PFSK-1 (cell line): ENCODE data around the gene REC8. TPM values are rescaled to one million over a fixed set of nuclear protein-coding genes. Genes with fewer than 3 reads are reported as not detected.

Source experiments
- FOXP2 ChIP-seq: optimal IDR thresholded peaks from 2 replicates; pipeline ENCODE3; 2011; ENCODE audit warnings: borderline replicate concordance, control low read depth, inconsistent platforms; ENCODE audit not compliant: insufficient read depth; ENCODE audit errors: extremely low read length, extremely low read depth
- POLR2AphosphoS5 ChIP-seq: IDR thresholded peaks from 2 replicates; pipeline ENCODE4 v1.6.1; 2012; ENCODE audit warnings: low read depth, mild to moderate bottlenecking, control low read depth, low read length, moderate library complexity
- SIN3A ChIP-seq: IDR thresholded peaks from 2 replicates; pipeline ENCODE4 v1.6.1; 2012; ENCODE audit warnings: mild to moderate bottlenecking, low read length, moderate library complexity, borderline replicate concordance; ENCODE audit not compliant: insufficient read depth
- TAF1 ChIP-seq: IDR thresholded peaks from 2 replicates; pipeline ENCODE4 v1.6.1; 2012; ENCODE audit warnings: low read length, control low read depth, borderline replicate concordance; ENCODE audit not compliant: insufficient read depth
- polyA plus RNA-seq: library from polyadenylated mRNA; unstranded; fragments of >200 nt; gene quantifications from one replicate; pipeline ENCODE4 v1.2.1, GENCODE V29; 2012; ENCODE audit warnings: low read depth, missing spikeins; ENCODE audit not compliant: insufficient read length
- TF ChIP-seq, protein P1 (sequence below), 2 experiments: IDR thresholded peaks; 2 replicates each; pipeline versions ENCODE4 v1.6.1 to v1.8.0; 2011 to 2012; ENCODE audit warnings: low read depth in 2 of 2, low read length in 2 of 2, control low read depth in 1 of 2, inconsistent platforms in 1 of 2, mild to moderate bottlenecking in 1 of 2, moderate library complexity in 1 of 2; ENCODE audit not compliant: insufficient read depth in 1 of 2

REC8 gene, protein sequence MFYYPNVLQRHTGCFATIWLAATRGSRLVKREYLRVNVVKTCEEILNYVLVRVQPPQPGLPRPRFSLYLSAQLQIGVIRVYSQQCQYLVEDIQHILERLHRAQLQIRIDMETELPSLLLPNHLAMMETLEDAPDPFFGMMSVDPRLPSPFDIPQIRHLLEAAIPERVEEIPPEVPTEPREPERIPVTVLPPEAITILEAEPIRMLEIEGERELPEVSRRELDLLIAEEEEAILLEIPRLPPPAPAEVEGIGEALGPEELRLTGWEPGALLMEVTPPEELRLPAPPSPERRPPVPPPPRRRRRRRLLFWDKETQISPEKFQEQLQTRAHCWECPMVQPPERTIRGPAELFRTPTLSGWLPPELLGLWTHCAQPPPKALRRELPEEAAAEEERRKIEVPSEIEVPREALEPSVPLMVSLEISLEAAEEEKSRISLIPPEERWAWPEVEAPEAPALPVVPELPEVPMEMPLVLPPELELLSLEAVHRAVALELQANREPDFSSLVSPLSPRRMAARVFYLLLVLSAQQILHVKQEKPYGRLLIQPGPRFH
- polyA plus RNA-seq, result 7.6 TPM

DNA sequence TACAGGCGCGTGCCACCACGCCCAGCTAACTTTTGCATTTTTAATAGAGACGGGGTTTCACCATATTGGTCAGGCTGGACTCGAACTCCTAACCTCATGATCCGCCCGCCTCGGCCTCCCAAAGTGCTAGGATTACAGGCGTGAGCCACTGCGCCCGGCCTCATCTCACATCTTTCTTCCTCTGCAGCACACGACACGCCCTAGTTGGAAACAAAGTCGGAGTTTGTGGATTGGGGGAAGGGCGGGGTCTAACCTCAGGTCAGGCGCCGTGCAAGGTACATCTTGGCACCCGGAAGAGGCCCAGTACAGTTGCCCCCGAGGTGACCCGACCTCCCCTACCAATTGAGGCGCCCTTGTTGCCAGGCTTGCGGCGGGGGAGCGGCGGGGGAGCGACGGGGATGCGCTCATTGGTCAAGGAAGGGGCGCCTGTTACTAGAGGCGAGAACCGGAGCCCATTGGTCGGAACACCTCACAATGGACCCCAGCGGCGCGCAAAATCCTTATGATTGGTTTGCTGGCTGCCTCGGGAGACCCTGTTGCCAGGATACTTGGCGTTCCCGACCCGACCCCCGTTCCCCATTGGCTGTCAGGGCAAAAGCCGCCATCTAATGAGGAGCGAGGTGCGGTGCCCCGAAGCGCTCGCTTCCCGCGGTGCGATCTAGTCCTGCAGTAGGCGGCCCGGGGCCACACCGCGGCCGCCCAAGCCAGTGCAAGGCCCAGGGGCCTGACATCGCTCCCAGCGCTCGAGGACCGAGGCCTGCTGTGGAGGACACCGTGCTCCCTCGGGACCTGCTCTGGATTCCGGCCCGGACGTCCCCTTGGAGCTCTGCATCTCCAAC is at the start of gene REC8:
Gene REC8 (plus strand): TSS at position 659 of the 839 bp plus-strand sequence. CDS start 473 bp downstream, outside the sequence.
- TF ChIP-seq, protein P1, sequence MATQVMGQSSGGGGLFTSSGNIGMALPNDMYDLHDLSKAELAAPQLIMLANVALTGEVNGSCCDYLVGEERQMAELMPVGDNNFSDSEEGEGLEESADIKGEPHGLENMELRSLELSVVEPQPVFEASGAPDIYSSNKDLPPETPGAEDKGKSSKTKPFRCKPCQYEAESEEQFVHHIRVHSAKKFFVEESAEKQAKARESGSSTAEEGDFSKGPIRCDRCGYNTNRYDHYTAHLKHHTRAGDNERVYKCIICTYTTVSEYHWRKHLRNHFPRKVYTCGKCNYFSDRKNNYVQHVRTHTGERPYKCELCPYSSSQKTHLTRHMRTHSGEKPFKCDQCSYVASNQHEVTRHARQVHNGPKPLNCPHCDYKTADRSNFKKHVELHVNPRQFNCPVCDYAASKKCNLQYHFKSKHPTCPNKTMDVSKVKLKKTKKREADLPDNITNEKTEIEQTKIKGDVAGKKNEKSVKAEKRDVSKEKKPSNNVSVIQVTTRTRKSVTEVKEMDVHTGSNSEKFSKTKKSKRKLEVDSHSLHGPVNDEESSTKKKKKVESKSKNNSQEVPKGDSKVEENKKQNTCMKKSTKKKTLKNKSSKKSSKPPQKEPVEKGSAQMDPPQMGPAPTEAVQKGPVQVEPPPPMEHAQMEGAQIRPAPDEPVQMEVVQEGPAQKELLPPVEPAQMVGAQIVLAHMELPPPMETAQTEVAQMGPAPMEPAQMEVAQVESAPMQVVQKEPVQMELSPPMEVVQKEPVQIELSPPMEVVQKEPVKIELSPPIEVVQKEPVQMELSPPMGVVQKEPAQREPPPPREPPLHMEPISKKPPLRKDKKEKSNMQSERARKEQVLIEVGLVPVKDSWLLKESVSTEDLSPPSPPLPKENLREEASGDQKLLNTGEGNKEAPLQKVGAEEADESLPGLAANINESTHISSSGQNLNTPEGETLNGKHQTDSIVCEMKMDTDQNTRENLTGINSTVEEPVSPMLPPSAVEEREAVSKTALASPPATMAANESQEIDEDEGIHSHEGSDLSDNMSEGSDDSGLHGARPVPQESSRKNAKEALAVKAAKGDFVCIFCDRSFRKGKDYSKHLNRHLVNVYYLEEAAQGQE (IDR thresholded peaks at IDR 0.05; ENCODE audit: insufficient read depth in 1 of 2, low read depth in 2 of 2, low read length in 2 of 2), result no peak
- no peak for TF ChIP-seq TAF1
- no peak for TF ChIP-seq SIN3A
- TF ChIP-seq POLR2AphosphoS5, result no peak
- no peak for TF ChIP-seq FOXP2

DNA sequence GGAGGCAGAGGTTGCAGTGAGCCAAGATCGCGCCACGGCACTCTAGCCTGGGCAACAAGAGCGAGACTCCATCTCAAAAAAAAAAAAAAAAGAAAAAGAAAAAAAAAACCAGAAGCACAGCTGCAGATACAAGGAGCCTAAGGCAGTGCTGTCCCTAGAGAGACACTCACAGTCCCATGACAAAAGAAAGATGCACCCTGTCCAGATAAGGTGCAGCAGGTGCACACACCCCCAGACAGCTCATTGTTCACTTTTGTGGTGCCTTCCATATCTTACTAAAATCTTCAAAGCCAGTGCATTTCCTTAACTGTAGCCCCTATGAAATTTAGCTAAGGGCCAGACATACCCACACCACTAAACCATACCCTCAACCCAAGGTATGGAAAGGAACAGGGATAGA is 49.5 kb upstream of the REC8 start:
- no peak for TF ChIP-seq TAF1
- TF ChIP-seq, protein P1 (IDR thresholded peaks at IDR 0.05; ENCODE audit: insufficient read depth in 1 of 2, low read depth in 2 of 2, low read length in 2 of 2), result no peak
- TF ChIP-seq FOXP2, result no peak
- TF ChIP-seq POLR2AphosphoS5, result no peak
- TF ChIP-seq SIN3A, result no peak

DNA sequence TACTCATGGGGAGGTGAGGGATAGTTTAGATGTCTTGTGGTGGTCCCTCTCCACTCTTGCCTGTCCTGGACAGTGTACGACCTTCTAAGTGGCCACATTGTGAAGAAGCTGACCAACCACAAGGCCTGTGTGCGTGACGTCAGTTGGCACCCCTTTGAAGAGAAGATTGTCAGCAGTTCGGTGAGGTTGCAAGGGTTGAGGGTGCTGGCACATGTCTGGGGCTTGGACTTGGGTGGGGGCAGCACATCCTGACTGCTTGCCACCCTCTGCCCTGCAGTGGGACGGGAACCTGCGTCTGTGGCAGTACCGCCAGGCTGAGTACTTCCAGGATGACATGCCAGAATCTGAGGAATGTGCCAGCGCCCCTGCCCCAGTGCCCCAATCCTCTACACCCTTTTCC is 49.0 kb upstream of the REC8 start:
- TF ChIP-seq FOXP2 (no peak), SIN3A (no peak), POLR2AphosphoS5 (no peak), TAF1 (no peak)
- TF ChIP-seq, protein P1 (IDR thresholded peaks at IDR 0.05; ENCODE audit: insufficient read depth in 1 of 2, low read depth in 2 of 2, low read length in 2 of 2), result no peak

DNA sequence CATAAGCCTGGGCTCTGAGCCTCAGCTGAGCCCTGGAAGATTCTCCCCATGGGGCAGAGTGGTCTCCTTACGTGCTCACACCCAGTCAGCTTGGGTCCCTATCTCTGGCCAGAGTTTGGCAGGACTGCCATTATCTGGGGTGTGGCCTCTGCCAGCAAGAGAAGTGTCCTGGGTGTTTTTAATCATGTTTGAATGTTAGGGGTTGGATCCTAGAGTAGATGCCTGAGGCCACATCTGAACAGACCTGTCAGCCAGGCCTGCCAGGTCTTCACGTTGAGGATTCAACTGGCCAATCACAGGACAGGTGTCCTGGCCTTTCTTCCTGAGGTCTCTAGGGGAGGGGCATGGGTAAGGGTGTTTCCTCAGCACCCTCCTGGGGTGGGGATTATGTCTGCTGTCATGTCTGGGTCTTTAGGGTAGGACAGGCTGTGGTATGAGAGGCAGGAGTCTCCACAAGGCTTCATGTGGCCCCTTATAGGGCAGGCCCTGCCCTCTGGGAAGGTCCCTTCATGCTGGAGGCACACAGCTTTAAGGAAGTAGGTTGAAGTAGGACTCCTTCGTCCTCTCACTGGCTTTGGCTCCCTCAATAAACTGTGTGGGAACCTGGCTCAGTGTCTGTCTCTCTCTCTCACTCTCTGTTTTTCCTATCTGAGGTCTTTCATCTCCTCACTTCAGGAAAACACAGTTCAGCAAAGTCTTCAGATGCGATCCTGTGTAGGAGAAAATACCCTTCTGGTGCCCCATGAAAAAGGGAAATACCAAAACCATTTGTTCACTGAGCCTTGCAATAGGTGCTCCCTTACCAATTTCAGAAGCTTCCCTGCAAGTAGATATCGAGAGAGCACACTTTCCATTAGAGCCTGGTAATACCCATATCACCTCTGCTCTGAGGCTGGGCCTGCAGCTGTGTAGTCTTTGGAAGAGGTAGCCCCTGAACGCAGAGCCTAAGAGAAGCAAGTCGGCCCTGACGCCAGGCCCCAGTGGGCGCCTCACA is 48.2 kb upstream of the REC8 start:
- no peak for TF ChIP-seq SIN3A

DNA sequence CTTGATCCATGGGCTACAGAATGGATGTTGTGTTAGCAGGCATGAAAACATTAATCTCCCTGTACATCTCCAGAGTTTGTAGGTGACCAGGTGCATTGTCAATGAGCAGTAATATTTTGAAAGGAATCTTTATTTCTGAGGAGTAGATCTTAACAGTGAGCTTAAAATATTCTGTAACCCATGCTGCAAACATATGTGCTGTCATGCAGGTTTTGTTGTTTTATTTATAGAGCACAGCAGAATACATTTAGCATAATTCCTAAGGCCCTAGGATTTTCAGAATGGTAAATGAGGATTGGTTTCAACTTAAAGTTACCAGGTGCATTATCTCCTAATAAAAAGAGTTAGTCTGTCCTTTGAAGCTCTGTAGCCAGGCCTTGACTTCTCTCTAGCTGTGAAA is 44.9 kb upstream of the REC8 start:
- no peak for TF ChIP-seq FOXP2
- no peak for TF ChIP-seq SIN3A
- no peak for TF ChIP-seq POLR2AphosphoS5
- no peak for TF ChIP-seq TAF1
- TF ChIP-seq, protein P1 (IDR thresholded peaks at IDR 0.05; ENCODE audit: insufficient read depth in 1 of 2, low read depth in 2 of 2, low read length in 2 of 2), result no peak
